Pancreas (tissue), 10 donors: ENCODE results near the gene AGPAT4. TPM values are rescaled to one million over a fixed set of nuclear protein-coding genes. Genes with fewer than 3 reads are reported as not detected.

Source experiments
- ATAC-seq, 4 donors: fragments of 200-7000 bp; cut with Tn5 transposase; one replicate each; pipeline versions ENCODE4 v1.8.0 to v1.9.1; 2020; ENCODE audit warnings: mild to moderate bottlenecking in 4 of 4, moderate library complexity in 4 of 4
- DNase-seq, 6 donors: peaks; one replicate each; pipeline ENCODE4 v3.0.0-alpha.2; 2020
- FAIRE-seq: peaks from 2 replicates; lab custom pipeline; 2012; peaks lifted over from hg19 to GRCh38; lab: Jason Lieb, UNC
- H3K27ac ChIP-seq, 4 donors: fragments of 200-600 bp; sonication (generic); 1 replicate in 3 of 4; 2 replicates in 1 of 4; pipeline versions ENCODE4 v1.5.0 to v1.8.0; 2020
- H3K27me3 ChIP-seq, 4 donors: fragments of 200-600 bp; one replicate each; pipeline ENCODE4 v1.8.0; 2021
- H3K36me3 ChIP-seq, 3 donors: fragments of 200-600 bp; sonication (generic) in 1 of 3; one replicate each; pipeline versions ENCODE4 v1.5.0 to v1.8.0; 2020 to 2021
- H3K4me1 ChIP-seq, 3 donors: fragments of 200-600 bp; one replicate each; pipeline ENCODE4 v1.8.0; 2021
- H3K4me3 ChIP-seq, 4 donors: fragments of 200-600 bp; sonication (generic) in 2 of 4; one replicate each; pipeline versions ENCODE4 v1.5.0 to v1.8.0; 2020 to 2021
- H3K9me3 ChIP-seq, 4 donors: fragments of 200-600 bp; one replicate each; pipeline ENCODE4 v1.8.0; 2021
- CTCF ChIP-seq, 4 donors: fragments of 200-600 bp; sonication (generic) in 3 of 4; IDR thresholded peaks; one replicate each; pipeline versions ENCODE4 v1.5.0 to v1.8.0; 2021; ENCODE audit warnings: antibody characterized with exemption in 4 of 4
- WGBS, 2 donors: extraction: QIAGEN DNeasy Blood & Tissue Kit; methylation state at CpG; one replicate each; pipeline ENCODE4 v1.1.7; 2013; 5-methylcytosine and 5-hydroxymethylcytosine counted together
- intact Hi-C, 3 donors: fragments of 100-400 bp; cut with DNase I; formaldehyde crosslinking; loops; one replicate each; pipeline versions ENCODE4 v1.11.1 to v1.14.2; 2022
- polyA plus RNA-seq, 2 donors: library from polyadenylated mRNA; stranded (reverse); fragments of 200-250 nt; gene quantifications; one replicate each; pipeline ENCODE4 v1.2.3, GENCODE V29; 2013
- total RNA-seq, 6 donors: library from RNA; stranded (reverse); fragmentation: NEBNext Ultra II Directional in 4 of 6; extraction: Animal tissue kit (Norgen Biotek cat#: 25700) in 4 of 6; gene quantifications; one replicate each; pipeline versions ENCODE4 v1.2.1 to v1.2.4, GENCODE V29; 2021 to 2023
- donor health status: healthy with polysubstance abuse.
- donor health status: DM: no; HTN: no; CAD: no; lungs with moderate emphysema.
- donor health status: DM: no; HTN: no; CAD: no.
- donor health status: control.
- donor health status: control.
- donor health status: Bipolar disorder and iron deficiency.
- donor health status: DM: yes; HTN: yes; CAD: no.
- donor health status: DM: no; HTN: no; CAD: no.
- donor health status: DM: no; HTN: no; CAD: no.
- donor health status: DM: yes; HTN: yes; CAD: no.

AGPAT4 gene
- total and polyA plus RNA-seq, 8 donors, result 1.6 to 6.4 (median 2.3) TPM

- WGBS, 2 donors, result 87 to 89% methylated on average over 4 of the region's 4 CpGs
- Histone ChIP-seq H3K4me1 (peaks cover 0 to 14% (median 13%) of the 10 kb centered on the region in 3 donors), H3K27ac (no peak overlapping the region), H3K9me3 (no peaks in the 10 kb centered on the region), H3K4me3 (no peak overlapping the region), H3K27me3 (no peaks in the 10 kb centered on the region), H3K36me3 (peaks cover 0 to 52% (median 21%) of the 10 kb centered on the region in 3 donors)
- intact Hi-C loops, result no loop called here
- no peak for TF ChIP-seq CTCF (IDR thresholded peaks at IDR 0.05)
- ATAC-seq, result no peak
- no peak for DNase-seq
- no peak for FAIRE-seq
Observed at GRCh38 chr6:161109366-161109765, 164.5 kb downstream of the AGPAT4 start.

- FAIRE-seq (no peak), DNase-seq (no peak), ATAC-seq (no peak)
- Histone ChIP-seq H3K4me1 (peaks cover 0 to 14% (median 13%) of the 10 kb centered on the region in 3 donors), H3K27me3 (no peaks in the 10 kb centered on the region), H3K36me3 (peaks cover 0 to 49% (median 20%) of the 10 kb centered on the region in 3 donors), H3K4me3 (no peak overlapping the region), H3K9me3 (no peaks in the 10 kb centered on the region), H3K27ac (no peak overlapping the region)
- WGBS, 2 donors, result 92 to 97% methylated on average over 5 of the region's 5 CpGs
- TF ChIP-seq CTCF (IDR thresholded peaks at IDR 0.05), result no peak
- intact Hi-C loops, result no loop called here
Observed at GRCh38 chr6:161108916-161109315, 164.9 kb downstream of the AGPAT4 start.

- ATAC-seq (peak; percentile 96 to 99 (median 98)), FAIRE-seq (no peak), DNase-seq (peak; percentile 76 to 90 (median 84))
- peak overlapping the region in 3 of 4 donors; percentile 33 to 61 (median 54) for H3K27ac ChIP-seq
- peaks cover 0 to 14% (median 13%) of the 10 kb centered on the region in 3 donors for H3K4me1 ChIP-seq
- no peaks in the 10 kb centered on the region for H3K27me3 ChIP-seq
- H3K9me3 ChIP-seq, result no peaks in the 10 kb centered on the region
- no peak overlapping the region for H3K4me3 ChIP-seq
- peaks cover 0 to 50% (median 14%) of the 10 kb centered on the region in 3 donors for H3K36me3 ChIP-seq
- intact Hi-C loops, result no loop called here
- no peak for TF ChIP-seq CTCF (IDR thresholded peaks at IDR 0.05)
- 65 to 68% methylated on average over 23 of the region's 23 CpGs for WGBS, 2 donors
Observed at GRCh38 chr6:161107779-161108730, 165.8 kb downstream of the AGPAT4 start.

- TF ChIP-seq CTCF (IDR thresholded peaks at IDR 0.05), result no peak
- Histone ChIP-seq H3K4me1 (peaks cover 0 to 14% (median 13%) of the 10 kb centered on the region in 3 donors), H3K36me3 (peaks cover 0 to 32% (median 4%) of the 10 kb centered on the region in 3 donors), H3K9me3 (no peaks in the 10 kb centered on the region), H3K27me3 (no peaks in the 10 kb centered on the region), H3K4me3 (no peak overlapping the region), H3K27ac (no peak overlapping the region)
- intact Hi-C loops, result no loop called here
- no peak for DNase-seq
- no peak for FAIRE-seq
- ATAC-seq, result no peak
- whole genome bisulfite sequencing, 2 donors, result 96 to 98% methylated on average over 2 of the region's 2 CpGs
Observed at GRCh38 chr6:161105408-161105807, 168.5 kb downstream of the AGPAT4 start.
